HG03460 (cell line): Measurements from ENCODE around the gene AGA.

Experiments used
- ATAC-seq: cut with Tn5 transposase; IDR thresholded peaks from one replicate; pipeline ENCODE4 v1.9.1; 2021; ENCODE audit not compliant: unreplicated experiment

The AGA gene

GRCh38 chr4:177391287-177391686 lies 51.0 kb downstream of the AGA start:
- ATAC-seq, result no peak

GRCh38 chr4:177386278-177386815 lies 55.9 kb downstream of the AGA start:
- ATAC-seq, result no peak

GRCh38 chr4:177385576-177386277 lies 56.5 kb downstream of the AGA start:
- no peak for ATAC-seq

GRCh38 chr4:177384856-177385397 lies 57.3 kb downstream of the AGA start:
- no peak for ATAC-seq

GRCh38 chr4:177381762-177382310 lies 60.4 kb downstream of the AGA start:
- no peak for ATAC-seq
